Urothelium cell line (cell line): ENCODE measurements around the gene AKAP8.
"Not testable (repeated sequence)": the region's sequence is repeated elsewhere in the genome, so short reads cannot be mapped to it uniquely, and the experiment has no call there.

Source experiments
- DNase-seq: peaks from one replicate; pipeline ENCODE4 v3.0.0; 2011; ENCODE audit warnings: low spot score, mixed read lengths
- FAIRE-seq: peaks from 2 replicates; lab custom pipeline; 2011; peaks lifted over from hg19 to GRCh38; lab: Jason Lieb, UNC

Gene AKAP8

GRCh38 chr19:15337202-15337601 lies 42.4 kb downstream of the AKAP8 start:
- FAIRE-seq (no peak), DNase-seq (no peak)

GRCh38 chr19:15335992-15336391 lies 43.6 kb downstream of the AKAP8 start:
- FAIRE-seq, DNase-seq: not testable (repeated sequence)

GRCh38 chr19:15332311-15332996 lies 47.1 kb downstream of the AKAP8 start, which contains the start of gene BRD4:
Gene BRD4 (minus strand): TSS chr19:15332539. CDS start chr19:15273099, 59,440 bp downstream.
- DNase-seq (peak; percentile 83), FAIRE-seq (no peak)

- FAIRE-seq: no peak
- DNase-seq: peak; percentile 67
Observed at GRCh38 chr19:15331419-15332310, 47.9 kb downstream of the AKAP8 start.

GRCh38 chr19:15330801-15331418 lies 48.7 kb downstream of the AKAP8 start:
- no peak for FAIRE-seq
- no peak for DNase-seq

- no peak for DNase-seq
- no peak for FAIRE-seq
Observed at GRCh38 chr19:15328312-15328711, 51.3 kb downstream of the AKAP8 start.

GRCh38 chr19:15324791-15325519 lies 54.6 kb downstream of the AKAP8 start:
- DNase-seq (no peak), FAIRE-seq (no peak)

- FAIRE-seq (no peak), DNase-seq (no peak)
Observed at GRCh38 chr19:15323496-15324235, 55.9 kb downstream of the AKAP8 start.

GRCh38 chr19:15321739-15322138 lies 57.8 kb downstream of the AKAP8 start:
- FAIRE-seq: no peak

GRCh38 chr19:15320116-15320515 lies 59.5 kb downstream of the AKAP8 start:
- DNase-seq: no peak
- no peak for FAIRE-seq

More at GRCh38 chr19:15321739-15322138, 57.8 kb downstream of the AKAP8 start:
- DNase-seq: no peak

- DNase-seq (no peak), FAIRE-seq (no peak)
Observed at GRCh38 chr19:15318241-15318691, 61.3 kb downstream of the AKAP8 start.

- DNase-seq (no peak), FAIRE-seq (no peak)
Observed at GRCh38 chr19:15317392-15318071, 62.1 kb downstream of the AKAP8 start.

- no peak for DNase-seq
- no peak for FAIRE-seq
Observed at GRCh38 chr19:15316498-15316897, 63.1 kb downstream of the AKAP8 start.

GRCh38 chr19:15315101-15315500 lies 64.5 kb downstream of the AKAP8 start:
- no peak for FAIRE-seq

GRCh38 chr19:15313649-15314279 lies 65.8 kb downstream of the AKAP8 start:
- FAIRE-seq: no peak
- DNase-seq: no peak

More at GRCh38 chr19:15315101-15315500, 64.5 kb downstream of the AKAP8 start:
- DNase-seq: no peak

- FAIRE-seq: no peak
Observed at GRCh38 chr19:15307169-15307568, 72.4 kb downstream of the AKAP8 start.

GRCh38 chr19:15305582-15306334 lies 73.8 kb downstream of the AKAP8 start:
- DNase-seq (no peak), FAIRE-seq (no peak)

More at GRCh38 chr19:15307169-15307568, 72.4 kb downstream of the AKAP8 start:
- DNase-seq: no peak

GRCh38 chr19:15304140-15304705 lies 75.4 kb downstream of the AKAP8 start:
- FAIRE-seq: no peak

More at GRCh38 chr19:15304140-15304705, 75.4 kb downstream of the AKAP8 start:
- no peak for DNase-seq
